Trophoblast cell (in vitro differentiated cells and primary cell): ENCODE measurements around the gene THSD4.

Experiments used
- DNase-seq, 2 donors: peaks; one replicate each; pipeline ENCODE4 v3.0.0-alpha.2; 2016
- H2AFZ ChIP-seq: 2 replicates; pipeline ENCODE4 v1.6.1; 2013; ENCODE audit warnings: low read length, moderate library complexity, mild to moderate bottlenecking; ENCODE audit not compliant: insufficient read depth, poor library complexity
- H2AK5ac ChIP-seq: 2 replicates; pipeline ENCODE4 v1.6.1; 2013; ENCODE audit warnings: mild to moderate bottlenecking, low read length
- H2BK120ac ChIP-seq: 2 replicates; pipeline ENCODE4 v1.6.1; 2013; ENCODE audit warnings: low read length, mild to moderate bottlenecking, moderate library complexity; ENCODE audit not compliant: insufficient read depth, poor library complexity
- H2BK12ac ChIP-seq: 2 replicates; pipeline ENCODE4 v1.6.1; 2013; ENCODE audit warnings: mild to moderate bottlenecking, low read length, moderate library complexity
- H2BK5ac ChIP-seq: 2 replicates; pipeline ENCODE4 v1.6.1; 2013; ENCODE audit warnings: low read length, low read depth, moderate library complexity, mild to moderate bottlenecking; ENCODE audit not compliant: poor library complexity
- H3K14ac ChIP-seq: 2 replicates; pipeline ENCODE4 v1.6.1; 2013; ENCODE audit warnings: mild to moderate bottlenecking, low read length
- H3K18ac ChIP-seq: 2 replicates; pipeline ENCODE4 v1.6.1; 2013; ENCODE audit warnings: mild to moderate bottlenecking, low read length
- H3K23ac ChIP-seq: 2 replicates; pipeline ENCODE4 v1.6.1; 2013; ENCODE audit warnings: low read length
- H3K27ac ChIP-seq: 2 replicates; pipeline ENCODE4 v1.5.1; 2013; ENCODE audit warnings: low read depth, mild to moderate bottlenecking, inconsistent platforms, low read length, moderate library complexity
- H3K27me3 ChIP-seq: 2 replicates; pipeline ENCODE4 v1.6.1; 2013; ENCODE audit warnings: inconsistent platforms, mild to moderate bottlenecking, low read length, moderate library complexity; ENCODE audit not compliant: insufficient read depth
- H3K36me3 ChIP-seq, 2 experiments: 1 replicate in 1 of 2; 2 replicates in 1 of 2; pipeline ENCODE4 v1.6.1; 2013; ENCODE audit warnings: low read length in 2 of 2, mild to moderate bottlenecking in 2 of 2, moderate library complexity in 1 of 2; ENCODE audit not compliant: insufficient read depth in 2 of 2, control insufficient read depth in 1 of 2
- H3K4ac ChIP-seq: 2 replicates; pipeline ENCODE4 v1.6.1; 2013; ENCODE audit warnings: low read depth, mild to moderate bottlenecking, low read length, moderate library complexity
- H3K4me1 ChIP-seq, 2 experiments: 1 replicate in 1 of 2; 2 replicates in 1 of 2; pipeline ENCODE4 v1.6.1; 2013; ENCODE audit warnings: low read length in 2 of 2, mild to moderate bottlenecking in 2 of 2, moderate library complexity in 1 of 2; ENCODE audit not compliant: insufficient read depth in 2 of 2, control insufficient read depth in 1 of 2
- H3K4me2 ChIP-seq: 2 replicates; pipeline ENCODE4 v1.6.1; 2013; ENCODE audit warnings: inconsistent platforms, mild to moderate bottlenecking, low read length, moderate library complexity
- H3K4me3 ChIP-seq: 2 replicates; pipeline ENCODE4 v1.5.1; 2013; ENCODE audit warnings: mild to moderate bottlenecking, low read depth, low read length, inconsistent platforms
- H3K79me1 ChIP-seq: one replicate; pipeline ENCODE4 v1.6.1; 2013; ENCODE audit warnings: low read length
- H3K79me2 ChIP-seq: 2 replicates; pipeline ENCODE4 v1.6.1; 2013; ENCODE audit warnings: low read length, mild to moderate bottlenecking; ENCODE audit not compliant: control insufficient read depth, insufficient read depth, poor library complexity
- H3K9ac ChIP-seq: 2 replicates; pipeline ENCODE4 v1.6.1; 2013; ENCODE audit warnings: mild to moderate bottlenecking, low read length
- H3K9me3 ChIP-seq: 2 replicates; pipeline ENCODE4 v1.6.1; 2013; ENCODE audit warnings: low read depth, mild to moderate bottlenecking, control low read depth, inconsistent platforms, low read length; ENCODE audit not compliant: insufficient read depth
- H4K12ac ChIP-seq: 2 replicates; pipeline ENCODE4 v1.6.1; 2013; ENCODE audit warnings: low read depth, mild to moderate bottlenecking, low read length, moderate library complexity
- H4K8ac ChIP-seq: 2 replicates; pipeline ENCODE4 v1.6.1; 2013; ENCODE audit warnings: low read depth, mild to moderate bottlenecking, low read length, moderate library complexity
- H4K91ac ChIP-seq: one replicate; pipeline ENCODE4 v1.6.1; 2013; ENCODE audit warnings: low read depth, mild to moderate bottlenecking, low read length, moderate library complexity
- WGBS: extraction: QIAGEN DNeasy Blood & Tissue Kit; methylation state at CpG from one replicate; pipeline ENCODE4 v1.1.7; 2013; ENCODE audit warnings: missing lambda C conversion rate; ENCODE audit not compliant: insufficient read length, insufficient coverage; ENCODE audit errors: extremely low coverage; 5-methylcytosine and 5-hydroxymethylcytosine counted together

The THSD4 gene

DNA sequence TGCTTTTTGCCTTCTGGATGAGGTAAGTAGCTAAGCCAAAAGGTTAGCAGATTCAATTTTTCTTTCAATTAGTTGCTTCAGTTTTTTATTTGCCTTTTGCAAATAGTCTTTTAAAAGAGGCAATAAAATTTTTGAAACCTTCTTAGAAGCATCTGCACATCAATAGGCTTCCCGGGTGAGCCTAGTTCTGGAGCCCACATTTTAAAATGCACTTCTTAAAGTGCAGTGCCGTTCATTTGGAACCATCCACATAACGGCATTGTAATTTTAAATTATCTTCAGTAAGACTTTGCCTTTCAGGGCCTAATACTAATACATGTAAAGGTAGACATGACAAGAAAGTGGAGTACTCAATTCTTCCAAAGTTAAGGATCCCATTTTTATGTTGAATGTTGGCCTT, 269.2 kb downstream of the THSD4 start:
- H2BK12ac ChIP-seq: no peak overlapping the region
- H3K14ac ChIP-seq: no peak overlapping the region
- no peak overlapping the region for H3K4ac ChIP-seq
- H3K4me3 ChIP-seq: no peak overlapping the region
- H3K27ac ChIP-seq: no peak overlapping the region
- H3K18ac ChIP-seq: no peak overlapping the region
- H3K79me1 ChIP-seq: no peaks in the 10 kb centered on the region
- H3K27me3 ChIP-seq: no peaks in the 10 kb centered on the region
- no CpG with 5 or more reads among the region's 3 CpGs for WGBS
- no peaks in the 10 kb centered on the region for H3K79me2 ChIP-seq
- no peaks in the 10 kb centered on the region for H3K36me3 ChIP-seq
- H4K8ac ChIP-seq: no peak overlapping the region
- no peak overlapping the region for H3K23ac ChIP-seq
- H3K4me2 ChIP-seq: no peak overlapping the region
- H3K4me1 ChIP-seq: no peaks in the 10 kb centered on the region
- H3K9ac ChIP-seq: no peak overlapping the region
- no peaks in the 10 kb centered on the region for H3K9me3 ChIP-seq
- no peak overlapping the region for H4K12ac ChIP-seq
- H2AK5ac ChIP-seq: no peak overlapping the region
- no peak overlapping the region for H4K91ac ChIP-seq
- DNase-seq: no peak
- no peak overlapping the region for H2BK120ac ChIP-seq
- H2BK5ac ChIP-seq: no peak overlapping the region
- no peak overlapping the region for H2AFZ ChIP-seq

DNA sequence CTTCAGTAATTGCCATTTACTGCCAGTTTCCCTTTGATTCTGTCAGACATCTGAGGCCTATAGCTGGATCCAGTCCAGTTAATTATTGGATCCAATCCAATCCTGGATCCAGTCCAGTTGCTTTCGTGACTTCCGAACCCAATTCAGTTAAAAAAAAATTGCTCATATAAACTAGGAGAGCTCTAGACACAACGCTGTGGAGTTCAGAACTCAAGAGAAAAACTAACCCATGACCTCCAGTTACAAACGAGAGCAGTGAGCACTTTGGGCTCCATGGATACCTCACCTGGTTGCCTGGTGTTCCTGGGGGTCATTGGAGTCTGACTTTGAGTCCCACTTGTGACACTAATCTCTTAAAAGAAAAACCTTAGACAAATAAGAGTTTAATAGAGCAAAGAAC, 269.8 kb downstream of the THSD4 start:
- H2BK12ac ChIP-seq: no peak overlapping the region
- H4K8ac ChIP-seq: no peak overlapping the region
- H2AFZ ChIP-seq: no peak overlapping the region
- no peak overlapping the region for H2BK120ac ChIP-seq
- no peaks in the 10 kb centered on the region for H3K79me1 ChIP-seq
- H3K27ac ChIP-seq: no peak overlapping the region
- H3K9ac ChIP-seq: no peak overlapping the region
- no peak overlapping the region for H3K18ac ChIP-seq
- H3K4me1 ChIP-seq: no peaks in the 10 kb centered on the region
- no peak overlapping the region for H3K23ac ChIP-seq
- no peak overlapping the region for H4K12ac ChIP-seq
- H3K36me3 ChIP-seq: no peaks in the 10 kb centered on the region
- DNase-seq: no peak
- no peaks in the 10 kb centered on the region for H3K27me3 ChIP-seq
- H2AK5ac ChIP-seq: no peak overlapping the region
- H3K4me3 ChIP-seq: no peak overlapping the region
- no peak overlapping the region for H4K91ac ChIP-seq
- no peaks in the 10 kb centered on the region for H3K79me2 ChIP-seq
- no peak overlapping the region for H3K4ac ChIP-seq
- no peak overlapping the region for H3K14ac ChIP-seq
- no CpG with 5 or more reads among the region's 4 CpGs for WGBS
- H3K9me3 ChIP-seq: no peaks in the 10 kb centered on the region
- no peak overlapping the region for H2BK5ac ChIP-seq
- H3K4me2 ChIP-seq: no peak overlapping the region

DNA sequence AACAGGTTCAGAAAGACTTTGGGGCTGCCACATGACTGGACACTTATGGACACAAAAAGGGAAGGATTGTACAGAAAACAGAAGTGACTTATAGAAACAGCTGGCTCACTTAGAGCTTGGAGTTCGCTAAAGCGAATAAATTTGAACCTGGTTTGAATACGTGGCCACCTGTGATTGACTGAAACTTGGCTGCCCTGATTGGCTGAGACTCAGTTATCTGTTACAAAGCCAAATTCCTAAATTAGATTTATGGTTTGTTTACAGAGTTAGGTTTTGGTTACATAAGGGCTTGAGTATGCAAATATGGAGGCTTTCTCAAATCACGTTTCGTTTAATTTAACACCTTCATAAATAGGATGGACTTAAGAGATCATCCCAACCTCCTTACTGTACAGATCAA, 270.2 kb downstream of the THSD4 start:
- H2BK120ac ChIP-seq: no peak overlapping the region
- H4K12ac ChIP-seq: no peak overlapping the region
- H2AFZ ChIP-seq: no peak overlapping the region
- no peak overlapping the region for H3K18ac ChIP-seq
- no peak overlapping the region for H3K14ac ChIP-seq
- no CpG with 5 or more reads among the region's 5 CpGs for WGBS
- H3K4me1 ChIP-seq: no peaks in the 10 kb centered on the region
- no peak overlapping the region for H3K4me3 ChIP-seq
- H3K79me2 ChIP-seq: no peaks in the 10 kb centered on the region
- no peaks in the 10 kb centered on the region for H3K36me3 ChIP-seq
- no peaks in the 10 kb centered on the region for H3K9me3 ChIP-seq
- H3K27ac ChIP-seq: no peak overlapping the region
- H2BK5ac ChIP-seq: no peak overlapping the region
- no peaks in the 10 kb centered on the region for H3K27me3 ChIP-seq
- H4K91ac ChIP-seq: no peak overlapping the region
- H3K79me1 ChIP-seq: no peaks in the 10 kb centered on the region
- no peak overlapping the region for H3K4ac ChIP-seq
- H3K9ac ChIP-seq: no peak overlapping the region
- H4K8ac ChIP-seq: no peak overlapping the region
- H2BK12ac ChIP-seq: no peak overlapping the region
- no peak for DNase-seq
- H3K23ac ChIP-seq: no peak overlapping the region
- H2AK5ac ChIP-seq: no peak overlapping the region
- H3K4me2 ChIP-seq: no peak overlapping the region

DNA sequence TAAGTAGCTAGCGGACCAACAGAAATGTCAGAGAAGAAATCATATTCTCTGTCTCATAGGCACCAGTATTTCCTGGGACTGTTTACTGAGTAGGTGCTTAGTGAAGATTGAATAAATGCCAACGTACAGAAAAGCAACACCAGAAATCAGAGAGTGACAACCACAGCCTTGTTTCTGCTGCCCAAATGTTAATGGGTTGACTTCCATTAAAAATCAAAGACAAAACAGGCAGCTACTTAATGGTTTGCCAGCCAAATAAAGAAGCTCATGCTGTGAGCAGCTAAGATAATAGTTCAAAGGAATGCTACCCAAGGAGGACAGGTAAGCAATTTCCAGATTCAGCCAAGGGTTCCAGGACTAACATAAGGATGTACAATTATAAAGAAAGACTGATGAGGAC, 270.7 kb downstream of the THSD4 start:
- no peak overlapping the region for H2BK5ac ChIP-seq
- no peak overlapping the region for H2AK5ac ChIP-seq
- no peak overlapping the region for H3K27ac ChIP-seq
- H3K36me3 ChIP-seq: no peaks in the 10 kb centered on the region
- no peaks in the 10 kb centered on the region for H3K27me3 ChIP-seq
- H3K9ac ChIP-seq: no peak overlapping the region
- no peak overlapping the region for H3K18ac ChIP-seq
- H3K23ac ChIP-seq: no peak overlapping the region
- H3K14ac ChIP-seq: no peak overlapping the region
- no peak overlapping the region for H3K4ac ChIP-seq
- WGBS: no CpG with 5 or more reads among the region's 2 CpGs
- no peak overlapping the region for H2BK120ac ChIP-seq
- no peaks in the 10 kb centered on the region for H3K79me1 ChIP-seq
- H3K9me3 ChIP-seq: no peaks in the 10 kb centered on the region
- no peak overlapping the region for H4K91ac ChIP-seq
- no peak overlapping the region for H2AFZ ChIP-seq
- no peak overlapping the region for H4K12ac ChIP-seq
- no peak overlapping the region for H3K4me2 ChIP-seq
- no peaks in the 10 kb centered on the region for H3K79me2 ChIP-seq
- H2BK12ac ChIP-seq: no peak overlapping the region
- no peak overlapping the region for H4K8ac ChIP-seq
- H3K4me3 ChIP-seq: no peak overlapping the region
- no peaks in the 10 kb centered on the region for H3K4me1 ChIP-seq
- no peak for DNase-seq
